NCI-H1930 (cell line): ENCODE measurements around the gene MRAP.
"Not testable (repeated sequence)": the region's sequence is repeated elsewhere in the genome, so short reads cannot be mapped to it uniquely, and the experiment has no call there.

Experiments used
- DNase-seq, 2 experiments: peaks; one replicate each; lab custom pipeline; 2025; lab: John Stamatoyannopoulos, UW

MRAP gene

DNA sequence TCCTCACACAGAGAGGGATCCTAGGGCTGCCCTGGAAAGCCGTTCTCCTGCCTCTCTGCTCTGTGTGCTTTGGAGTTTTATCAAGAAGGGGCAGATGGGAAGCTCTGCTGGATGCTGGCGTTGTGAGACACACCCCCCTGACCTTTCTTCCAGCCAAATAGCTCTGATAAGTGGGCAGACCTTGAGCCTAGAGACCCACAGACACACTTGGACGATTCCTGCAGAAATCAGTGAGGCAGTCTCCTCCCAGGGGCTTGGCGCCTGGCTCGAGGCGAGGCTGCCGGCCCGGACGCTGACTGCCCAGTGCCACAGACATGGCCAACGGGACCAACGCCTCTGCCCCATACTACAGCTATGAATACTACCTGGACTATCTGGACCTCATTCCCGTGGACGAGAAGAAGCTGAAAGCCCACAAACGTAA, at the start of gene MRAP:
Gene MRAP (plus strand): TSS at position 198 of the 424 bp plus-strand sequence. CDS start 117 bp downstream, at position 315.
- DNase-seq: no peak

GRCh38 chr21:32249511-32250280, 49.0 kb upstream of the MRAP start:
- no peak for DNase-seq

GRCh38 chr21:32252136-32252535, 46.5 kb upstream of the MRAP start:
- DNase-seq: no peak

DNA sequence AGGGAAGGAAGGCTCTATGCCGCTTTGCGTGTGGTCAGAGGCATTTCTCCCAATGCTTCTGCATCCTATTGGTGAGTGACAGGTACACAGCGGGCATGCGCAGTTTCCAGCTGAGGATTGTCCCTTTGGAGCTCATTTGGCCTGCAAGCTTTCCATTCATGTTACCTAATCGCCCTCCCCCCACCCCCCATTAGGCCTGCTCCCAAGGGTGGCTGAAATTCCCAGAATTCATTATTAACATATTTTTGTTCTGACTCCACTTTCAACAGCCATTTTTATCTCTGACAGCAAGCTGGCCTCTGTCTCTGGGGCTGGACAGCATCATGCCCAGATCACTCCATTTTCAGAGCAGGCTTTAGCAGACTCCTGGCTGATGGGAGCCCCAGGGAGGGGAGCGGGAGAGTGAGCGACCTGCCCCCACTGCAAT, 45.4 kb upstream of the MRAP start:
- no peak for DNase-seq

- DNase-seq: no peak
Observed at GRCh38 chr21:32256251-32256650, 42.4 kb upstream of the MRAP start.

GRCh38 chr21:32256873-32257620, 41.6 kb upstream of the MRAP start:
- DNase-seq: no peak

GRCh38 chr21:32257962-32258785, 40.5 kb upstream of the MRAP start:
- peak; percentile 61 to 66 for DNase-seq

DNA sequence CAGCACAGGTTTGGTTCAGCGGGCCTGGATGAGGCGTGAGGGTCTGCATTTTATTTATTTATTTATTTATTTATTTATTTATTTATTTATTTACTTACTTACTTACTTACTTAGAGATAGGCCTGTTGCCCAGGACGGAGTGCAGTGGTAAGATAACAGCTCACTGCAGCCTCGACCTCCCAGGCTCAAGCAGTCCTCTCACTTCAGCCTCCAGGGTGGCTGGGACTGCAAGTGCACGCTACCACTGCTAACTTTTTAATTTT, 39.9 kb upstream of the MRAP start:
- DNase-seq: not testable (repeated sequence)

- DNase-seq: no peak
Observed at GRCh38 chr21:32260130-32260529, 38.5 kb upstream of the MRAP start.

GRCh38 chr21:32261929-32262328, 36.7 kb upstream of the MRAP start:
- DNase-seq: no peak

- not testable (repeated sequence) for DNase-seq
Observed at GRCh38 chr21:32265321-32265720, 33.3 kb upstream of the MRAP start.

DNA sequence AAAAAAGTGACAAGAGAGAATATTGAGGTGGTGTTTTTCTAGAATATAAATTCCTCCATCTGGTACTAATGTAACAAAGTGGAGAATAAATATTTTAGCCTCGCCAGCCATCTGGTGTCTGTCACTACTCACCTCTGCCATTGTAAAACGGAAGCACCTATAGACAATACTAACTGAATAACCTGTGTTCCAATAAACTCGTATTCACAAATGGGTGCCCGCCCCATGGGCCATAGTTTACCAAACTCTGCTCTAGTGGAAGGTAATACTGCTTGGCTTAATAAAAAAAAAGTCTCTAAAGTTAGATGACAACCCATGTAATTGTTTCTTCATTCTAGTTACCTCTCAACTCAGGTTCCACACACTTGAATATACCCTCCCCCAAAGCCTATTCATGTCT, 27.9 kb upstream of the MRAP start:
- no peak for DNase-seq

- DNase-seq: no peak
Observed at GRCh38 chr21:32276671-32277070, 22.0 kb upstream of the MRAP start.

DNA sequence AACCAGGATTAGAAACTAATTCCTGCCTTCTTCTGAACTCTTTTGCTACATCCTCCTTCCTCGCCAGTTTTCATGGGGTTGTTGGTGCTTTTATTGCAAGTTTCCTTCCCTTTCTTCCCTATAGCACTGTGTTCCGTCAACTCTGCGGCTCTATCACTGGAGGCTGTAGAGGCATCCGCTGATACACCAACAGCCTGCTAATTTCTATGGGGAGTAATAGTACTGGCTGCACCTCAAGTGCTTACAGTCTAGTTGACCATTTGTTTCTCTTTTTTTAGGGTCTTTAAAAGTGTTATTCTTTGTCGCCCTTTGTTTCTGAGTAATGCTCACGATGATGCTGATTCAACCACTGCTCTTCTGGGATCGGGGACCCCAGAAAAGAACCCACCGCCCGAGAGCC, 20.6 kb upstream of the MRAP start:
- no peak for DNase-seq

DNA sequence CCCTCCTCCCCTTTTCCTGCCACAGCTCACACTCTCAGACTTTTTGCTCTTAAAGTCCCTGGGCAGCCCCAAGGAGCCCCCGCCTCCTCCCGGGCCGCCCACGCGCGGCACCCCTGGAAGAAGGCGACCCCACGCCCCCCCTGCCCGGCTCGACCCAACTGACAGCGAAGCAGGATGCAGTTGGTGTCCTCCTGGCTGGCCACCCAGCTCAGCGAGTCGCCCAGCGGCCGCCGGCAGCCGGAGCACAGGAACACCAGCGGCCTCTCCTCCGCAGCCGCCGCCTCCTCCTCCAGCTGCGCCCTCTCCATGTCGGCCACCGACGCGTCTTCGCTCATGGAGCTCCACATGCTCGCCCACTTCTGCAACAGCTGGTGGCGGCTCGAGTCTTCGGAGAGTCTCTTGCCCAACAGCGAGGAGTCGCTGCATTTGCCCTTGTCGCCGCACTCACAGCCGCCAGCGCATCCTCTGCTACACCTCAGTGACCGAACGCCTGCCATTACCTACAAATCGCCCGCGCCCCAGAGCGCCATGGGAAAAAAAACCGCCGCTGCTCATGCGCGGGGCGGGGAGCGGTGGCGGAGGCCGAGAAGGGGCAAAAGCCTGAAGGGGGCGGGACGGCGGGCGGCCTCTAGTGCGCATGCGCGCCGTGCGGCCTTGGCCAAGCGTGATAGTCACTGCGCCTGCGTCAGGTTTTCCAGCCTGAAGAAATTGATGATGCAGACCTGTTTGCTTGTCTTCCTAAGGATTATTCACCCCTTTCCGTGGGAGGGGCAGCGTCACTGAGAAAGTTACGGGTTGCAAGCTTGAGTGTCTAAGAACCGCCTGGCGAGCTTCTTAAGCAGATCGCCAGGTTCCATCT, 19.9 kb upstream of the MRAP start, which contains the start of gene MIS18A:
Gene MIS18A (minus strand): TSS at position 532 of the 859 bp plus-strand sequence. CDS start 35 bp downstream, at position 497.
- peak; percentile 88 to 94 for DNase-seq

GRCh38 chr21:32279377-32279680, 19.3 kb upstream of the MRAP start:
- DNase-seq: no peak

DNA sequence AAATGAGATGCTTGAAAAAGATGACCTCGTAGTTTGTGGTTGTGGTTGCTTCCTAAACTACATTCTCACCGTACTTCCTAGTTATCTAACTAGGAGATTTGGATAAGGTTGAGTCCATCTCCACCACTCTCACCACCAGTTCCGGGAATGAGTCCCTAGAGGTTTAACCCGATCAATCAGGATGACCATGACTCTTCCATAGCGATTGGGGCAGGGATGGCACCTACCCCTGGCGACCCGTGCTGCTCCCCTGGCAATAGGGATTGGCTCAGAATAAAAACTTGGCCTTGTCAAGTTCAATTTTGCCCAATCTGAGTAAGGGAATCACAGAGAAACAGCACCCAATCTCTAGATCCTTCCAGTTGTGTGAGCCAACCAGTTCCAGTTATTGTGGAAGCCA, 17.1 kb upstream of the MRAP start:
- no peak for DNase-seq

GRCh38 chr21:32282992-32283391, 15.7 kb upstream of the MRAP start:
- no peak for DNase-seq

- no peak for DNase-seq
Observed at GRCh38 chr21:32285476-32285875, 13.2 kb upstream of the MRAP start.

GRCh38 chr21:32297449-32297848, 1.2 kb upstream of the MRAP start:
- no peak for DNase-seq

- DNase-seq: no peak
Observed at GRCh38 chr21:32298148-32298559, 501 bp upstream of the MRAP start.

DNA sequence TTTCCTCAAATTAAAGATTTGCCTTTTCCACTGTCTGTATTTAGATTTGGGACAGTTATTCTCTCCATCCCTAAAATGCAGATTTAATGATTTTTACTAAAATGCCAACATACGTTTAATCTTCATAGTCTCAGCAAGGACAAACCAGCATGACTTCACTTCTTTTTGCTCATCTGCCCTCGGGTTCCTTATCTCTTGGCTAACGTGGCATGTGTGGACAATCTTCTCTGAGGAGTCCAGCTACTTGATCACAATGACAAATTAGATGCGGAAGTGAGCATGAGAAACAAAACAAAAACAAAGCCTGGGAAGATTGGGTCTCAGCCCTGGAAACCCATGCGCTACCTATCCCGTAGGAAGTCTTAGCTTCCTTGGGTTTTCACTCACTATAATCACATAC, 1.0 kb downstream of the MRAP start:
- no peak for DNase-seq
